BJ (cell line): ENCODE results near the gene VAV2. TPM values are rescaled to one million over a fixed set of nuclear protein-coding genes. Genes with fewer than 3 reads are reported as not detected.

ENCODE experiments used
- CTCF ChIA-PET: fragments of 350-600 bp; formaldehyde crosslinking; extraction: SDS; loops from one replicate; lab custom pipeline; 2021; ENCODE audit warnings: antibody characterized with exemption, inconsistent platforms; lab: Yijun Ruan, JAX
- POLR2A ChIA-PET: fragments of 300-600 bp; sonication (Branson Sonifier 250); formaldehyde crosslinking; extraction: SDS; loops from one replicate; lab custom pipeline; 2021; ENCODE audit warnings: antibody characterized with exemption; lab: Charles Lee
- DNase-seq: peaks from one replicate; pipeline ENCODE4 v3.0.0-alpha.2; 2011; ENCODE audit warnings: low read depth
- H3K27me3 ChIP-seq: 2 replicates; pipeline ENCODE4 v1.6.0; 2011; ENCODE audit warnings: low read length; ENCODE audit not compliant: control insufficient read depth, insufficient read depth
- H3K36me3 ChIP-seq: 2 replicates; pipeline ENCODE4 v1.5.1; 2011; ENCODE audit warnings: low read length; ENCODE audit not compliant: control insufficient read depth, insufficient read depth
- H3K4me3 ChIP-seq: 2 replicates; pipeline ENCODE4 v1.5.1; 2011; ENCODE audit warnings: low read depth, mild to moderate bottlenecking, control low read depth, low read length
- polyA plus RNA-seq: library from polyadenylated mRNA; depleted of rRNA; stranded (reverse); fragments of >200 nt; gene quantifications from 2 replicates; pipeline ENCODE4 v1.2.3, GENCODE V29; 2011
- TF ChIP-seq, protein P1 (sequence below): IDR thresholded peaks from 2 replicates; pipeline ENCODE4 v1.5.1; 2011; ENCODE audit warnings: low read depth, mild to moderate bottlenecking, control low read depth, inconsistent platforms, low read length, moderate library complexity; ENCODE audit not compliant: insufficient read depth

VAV2 gene
- polyA plus RNA-seq, 1 experiment = 9.9 TPM

DNA sequence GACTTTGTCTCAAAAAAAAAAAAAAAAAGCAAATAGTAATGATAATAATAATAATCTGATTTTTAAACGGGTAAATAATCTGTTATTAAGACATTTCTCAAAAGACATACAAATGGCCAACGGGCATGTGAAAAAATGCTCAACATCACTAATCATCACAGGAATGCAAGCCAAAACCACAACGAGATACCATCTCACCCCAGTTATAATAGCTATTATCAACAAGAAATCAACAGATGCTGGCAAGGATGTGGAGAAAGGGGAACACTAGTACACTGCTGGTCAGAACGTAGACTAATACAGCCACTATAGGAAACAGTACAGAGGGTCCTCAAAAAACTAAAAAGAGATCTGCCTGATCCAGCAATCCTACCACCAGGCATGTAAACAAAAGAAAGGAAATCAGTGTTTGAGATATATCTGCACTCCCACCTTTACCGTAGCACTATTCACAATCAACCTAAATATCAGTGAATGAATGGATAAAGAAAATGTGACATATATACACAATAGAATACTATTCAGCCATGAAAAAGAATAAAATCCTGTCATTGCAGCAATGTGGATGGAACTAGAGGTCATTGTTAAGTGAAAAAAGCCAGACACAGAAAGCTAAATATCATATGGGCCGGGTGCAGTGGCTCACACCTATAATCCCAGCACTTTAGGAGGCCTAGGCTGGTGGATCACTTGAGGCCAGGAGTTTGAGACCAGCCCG is 24.9 kb downstream of the VAV2 start:
- Histone ChIP-seq H3K27me3 (no peaks in the 10 kb centered on the region), H3K4me3 (no peak overlapping the region), H3K36me3 (no peaks in the 10 kb centered on the region)
- POLR2A ChIA-PET = interaction anchor here (0.6 kb wide), 1 partner anchor 83 kb away, joined by 3 read pairs; no protein-coding TSS in a partner anchor
- CTCF ChIA-PET = interaction anchor here (1.0 kb wide), 1 partner anchor 10 kb away, joined by 3 read pairs; no protein-coding TSS in a partner anchor
- no peak for DNase-seq
- TF ChIP-seq, protein P1, sequence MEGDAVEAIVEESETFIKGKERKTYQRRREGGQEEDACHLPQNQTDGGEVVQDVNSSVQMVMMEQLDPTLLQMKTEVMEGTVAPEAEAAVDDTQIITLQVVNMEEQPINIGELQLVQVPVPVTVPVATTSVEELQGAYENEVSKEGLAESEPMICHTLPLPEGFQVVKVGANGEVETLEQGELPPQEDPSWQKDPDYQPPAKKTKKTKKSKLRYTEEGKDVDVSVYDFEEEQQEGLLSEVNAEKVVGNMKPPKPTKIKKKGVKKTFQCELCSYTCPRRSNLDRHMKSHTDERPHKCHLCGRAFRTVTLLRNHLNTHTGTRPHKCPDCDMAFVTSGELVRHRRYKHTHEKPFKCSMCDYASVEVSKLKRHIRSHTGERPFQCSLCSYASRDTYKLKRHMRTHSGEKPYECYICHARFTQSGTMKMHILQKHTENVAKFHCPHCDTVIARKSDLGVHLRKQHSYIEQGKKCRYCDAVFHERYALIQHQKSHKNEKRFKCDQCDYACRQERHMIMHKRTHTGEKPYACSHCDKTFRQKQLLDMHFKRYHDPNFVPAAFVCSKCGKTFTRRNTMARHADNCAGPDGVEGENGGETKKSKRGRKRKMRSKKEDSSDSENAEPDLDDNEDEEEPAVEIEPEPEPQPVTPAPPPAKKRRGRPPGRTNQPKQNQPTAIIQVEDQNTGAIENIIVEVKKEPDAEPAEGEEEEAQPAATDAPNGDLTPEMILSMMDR = no peak

DNA sequence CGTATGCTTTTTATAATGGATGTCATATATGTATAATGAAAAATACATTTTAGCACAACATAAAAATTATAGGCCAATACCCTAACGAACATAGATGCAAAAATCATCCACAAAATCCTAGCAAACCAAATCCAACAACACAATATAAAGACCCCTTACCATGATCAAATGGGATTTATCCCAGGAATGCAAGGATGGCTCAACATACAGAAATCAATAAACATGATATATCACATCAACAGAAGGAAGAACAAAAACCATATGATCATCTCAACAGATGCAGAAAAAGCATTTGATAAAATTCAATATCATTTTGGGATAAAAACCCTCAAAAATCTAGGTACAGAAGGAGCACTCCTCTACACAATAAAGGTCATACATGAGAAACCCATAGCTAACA is 27.7 kb downstream of the VAV2 start:
- CTCF ChIA-PET = no interaction called here
- POLR2A ChIA-PET = no interaction called here
- Histone ChIP-seq H3K4me3 (no peak overlapping the region), H3K27me3 (no peaks in the 10 kb centered on the region), H3K36me3 (no peaks in the 10 kb centered on the region)
- TF ChIP-seq, protein P1 = no peak
- no peak for DNase-seq

DNA sequence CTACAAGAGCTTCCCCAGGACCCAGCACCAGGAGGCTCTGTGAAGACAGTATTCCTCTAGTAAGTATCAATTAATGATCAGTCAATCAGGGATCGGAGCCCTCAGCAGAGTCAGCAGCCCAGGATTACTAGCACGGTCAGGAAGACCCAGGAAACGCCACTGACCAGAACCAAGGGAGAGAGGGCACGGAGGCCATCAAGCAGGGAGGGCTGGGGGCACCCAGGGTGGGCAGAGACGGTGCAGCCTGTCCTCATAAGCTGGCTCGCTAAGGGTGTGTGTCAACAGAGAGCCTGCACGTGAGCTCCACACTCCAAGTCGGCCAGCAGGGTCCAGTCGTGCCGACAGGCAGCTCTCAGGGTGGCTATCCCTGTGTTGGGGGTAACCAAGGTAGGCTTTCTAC is 29.0 kb downstream of the VAV2 start:
- no peaks in the 10 kb centered on the region for H3K36me3 ChIP-seq
- POLR2A ChIA-PET = no interaction called here
- H3K4me3 ChIP-seq = no peak overlapping the region
- CTCF ChIA-PET = interaction anchor here (0.7 to 2.1 kb wide), 2 partner anchors 31 to 136 kb away, joined by 5 to 7 read pairs; no protein-coding TSS in a partner anchor
- no peak for DNase-seq
- no peaks in the 10 kb centered on the region for H3K27me3 ChIP-seq
- TF ChIP-seq, protein P1 = no peak

DNA sequence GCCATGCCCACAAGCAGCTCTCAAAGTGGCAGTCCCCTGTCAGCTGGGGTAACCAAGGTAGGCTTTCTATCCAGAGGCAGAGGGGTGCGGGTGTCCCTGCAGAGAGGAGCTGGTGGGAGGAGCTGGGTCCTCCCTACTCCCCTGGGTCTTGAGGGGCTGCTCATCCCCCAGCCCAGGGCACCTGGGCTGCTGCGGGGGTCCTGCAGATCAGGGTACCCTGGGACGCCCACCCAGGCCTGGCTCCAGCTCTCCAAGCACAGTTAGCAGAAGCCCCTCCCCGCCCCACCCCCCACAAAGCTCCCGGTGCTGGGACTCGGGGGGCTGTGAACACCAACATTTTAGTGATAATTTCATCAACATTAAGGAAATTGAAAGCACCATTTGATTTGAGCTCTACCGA is 29.8 kb downstream of the VAV2 start:
- TF ChIP-seq, protein P1 = no peak
- POLR2A ChIA-PET = no interaction called here
- H3K27me3 ChIP-seq = no peaks in the 10 kb centered on the region
- H3K4me3 ChIP-seq = no peak overlapping the region
- CTCF ChIA-PET = interaction anchor here (2.1 kb wide), 1 partner anchor 32 kb away, joined by 5 read pairs; no protein-coding TSS in a partner anchor
- no peaks in the 10 kb centered on the region for H3K36me3 ChIP-seq
- no peak for DNase-seq

DNA sequence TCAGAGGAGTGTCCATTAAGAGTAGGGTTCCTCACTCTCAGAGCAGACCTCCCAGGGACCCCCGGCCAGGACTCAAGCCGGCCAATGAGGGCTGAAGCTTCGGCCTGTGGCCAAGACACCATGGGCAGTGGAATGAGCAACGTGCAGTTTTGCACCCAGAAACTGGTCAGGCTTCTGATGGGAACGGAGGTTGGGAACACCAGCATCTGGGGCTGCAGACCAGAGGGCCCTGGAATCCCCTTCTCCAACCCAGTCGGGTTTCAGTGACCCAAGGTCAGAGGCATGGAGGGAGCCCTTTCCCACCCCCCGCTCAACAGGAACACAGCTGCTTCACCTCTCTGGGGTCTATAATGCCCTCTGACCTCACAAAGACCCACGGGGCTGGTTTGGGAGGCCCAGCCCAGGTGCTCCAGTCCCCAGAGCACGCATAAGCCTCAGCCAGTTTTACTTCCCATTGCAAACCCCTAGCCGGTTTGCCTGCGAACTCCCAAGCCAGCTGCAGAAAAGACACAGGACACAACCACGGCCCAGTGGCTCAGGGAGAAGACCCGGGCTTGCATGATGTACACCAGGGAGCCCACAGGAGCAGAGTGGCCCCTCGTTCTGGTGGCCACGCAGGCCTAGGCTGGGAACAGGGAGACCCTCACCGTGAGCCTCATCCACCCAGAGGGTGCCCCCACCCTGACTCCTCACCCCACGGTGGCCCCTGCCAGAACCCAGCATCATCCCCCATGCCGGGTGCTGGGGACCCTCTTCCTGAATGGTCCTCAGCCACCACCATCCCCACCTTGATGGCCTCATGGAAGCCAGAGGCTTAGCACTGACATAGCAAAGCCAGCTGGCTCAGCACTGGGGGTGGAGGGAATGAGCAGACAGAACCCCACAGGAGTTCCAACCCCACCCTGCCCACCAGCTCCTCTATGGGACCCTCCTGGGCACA is 30.6 kb downstream of the VAV2 start:
- H3K36me3 ChIP-seq = no peaks in the 10 kb centered on the region
- POLR2A ChIA-PET = no interaction called here
- CTCF ChIA-PET = interaction anchor here (2.1 to 2.7 kb wide), 2 partner anchors 32 to 33 kb away, joined by 5 to 10 read pairs; no protein-coding TSS in a partner anchor
- no peaks in the 10 kb centered on the region for H3K27me3 ChIP-seq
- no peak overlapping the region for H3K4me3 ChIP-seq
- TF ChIP-seq, protein P1 = no peak
- no peak for DNase-seq
